SK-N-SH treated with all-trans-retinoic acid at 6 μM for 48 hours (cell line): ENCODE data around the gene KIRREL3.

ENCODE experiments used
- ATAC-seq: fragments of 200-7000 bp; cut with Tn5 transposase; 3 replicates; pipeline ENCODE4 v1.9.1; 2020; ENCODE audit warnings: mild to moderate bottlenecking, moderate library complexity
- ARNTL ChIP-seq: fragments of 450-650 bp; formaldehyde crosslinking; IDR thresholded peaks from 2 replicates; pipeline ENCODE4 v1.5.0; 2020; ENCODE audit warnings: low read depth, mild to moderate bottlenecking, moderate library complexity, borderline replicate concordance
- BACH2 ChIP-seq: fragments of 250-450 bp; sonication (Bioruptor Pico); IDR thresholded peaks from 2 replicates; pipeline ENCODE4 v1.9.0; 2021; ENCODE audit warnings: mild to moderate bottlenecking, borderline replicate concordance
- CSDC2 ChIP-seq: fragments of 250-450 bp; sonication (Bioruptor Pico); IDR thresholded peaks from 2 replicates; pipeline ENCODE4 v1.5.0; 2020; ENCODE audit warnings: mild to moderate bottlenecking, moderate library complexity
- CSRNP3 ChIP-seq: fragments of 250-450 bp; sonication (Bioruptor Pico); IDR thresholded peaks from 2 replicates; pipeline ENCODE4 v1.5.1; 2021; ENCODE audit warnings: mild to moderate bottlenecking, moderate library complexity
- GLIS3 ChIP-seq: fragments of 250-450 bp; sonication (Bioruptor Pico); IDR thresholded peaks from 2 replicates; pipeline ENCODE4 v1.5.0; 2020; ENCODE audit warnings: mild to moderate bottlenecking, moderate library complexity
- ISL1 ChIP-seq: fragments of 250-450 bp; sonication (Bioruptor Pico); IDR thresholded peaks from 2 replicates; pipeline ENCODE4 v2.1.2; 2022; ENCODE audit warnings: mild to moderate bottlenecking, moderate library complexity
- OSR1 ChIP-seq: fragments of 250-450 bp; sonication (Bioruptor Pico); IDR thresholded peaks from 2 replicates; pipeline ENCODE4 v1.8.0; 2022; ENCODE audit warnings: moderate library complexity, mild to moderate bottlenecking, inconsistent platforms
- PATZ1 ChIP-seq: fragments of 250-450 bp; sonication (Bioruptor Pico); IDR thresholded peaks from 2 replicates; pipeline ENCODE4 v1.8.0; 2020; ENCODE audit warnings: mild to moderate bottlenecking, moderate library complexity, borderline replicate concordance
- POU6F1 ChIP-seq: fragments of 250-450 bp; sonication (Bioruptor Pico); IDR thresholded peaks from 2 replicates; pipeline ENCODE4 v1.8.0; 2021; ENCODE audit warnings: low read depth, mild to moderate bottlenecking, moderate library complexity, borderline replicate concordance
- RARB ChIP-seq: fragments of 250-450 bp; sonication (Bioruptor Pico); IDR thresholded peaks from 2 replicates; pipeline ENCODE4 v1.8.0; 2021; ENCODE audit warnings: mild to moderate bottlenecking, moderate library complexity
- SNAI2 ChIP-seq: fragments of 250-450 bp; sonication (Bioruptor Pico); IDR thresholded peaks from 2 replicates; pipeline ENCODE4 v1.5.0; 2020; ENCODE audit warnings: mild to moderate bottlenecking, moderate library complexity
- TCF4 ChIP-seq: fragments of 250-450 bp; sonication (Bioruptor Pico); IDR thresholded peaks from 2 replicates; pipeline ENCODE4 v1.8.0; 2021; ENCODE audit warnings: mild to moderate bottlenecking, moderate library complexity, borderline replicate concordance
- TOX ChIP-seq: fragments of 250-450 bp; sonication (Bioruptor Pico); IDR thresholded peaks from 2 replicates; pipeline ENCODE4 v1.8.0; 2021; ENCODE audit warnings: mild to moderate bottlenecking, moderate library complexity, borderline replicate concordance
- ZFP3 ChIP-seq: fragments of 250-450 bp; sonication (Bioruptor Pico); IDR thresholded peaks from 2 replicates; pipeline ENCODE4 v1.5.0; 2020; ENCODE audit warnings: mild to moderate bottlenecking, moderate library complexity
- ZNF565 ChIP-seq: fragments of 450-650 bp; formaldehyde crosslinking; conservative IDR thresholded peaks from 2 replicates; pipeline ENCODE4 v1.5.0; 2020; ENCODE audit warnings: low read depth, mild to moderate bottlenecking, moderate library complexity
- ZNF70 ChIP-seq: fragments of 450-650 bp; formaldehyde crosslinking; IDR thresholded peaks from 2 replicates; pipeline ENCODE4 v1.5.0; 2020; ENCODE audit warnings: mild to moderate bottlenecking, moderate library complexity
- TF ChIP-seq, protein P1 (sequence below): fragments of 250-450 bp; sonication (Bioruptor Pico); IDR thresholded peaks from 2 replicates; pipeline ENCODE4 v1.5.0; 2020; ENCODE audit warnings: mild to moderate bottlenecking, moderate library complexity
- TF ChIP-seq, protein P2 (sequence below): fragments of 250-450 bp; sonication (Bioruptor Pico); IDR thresholded peaks from 2 replicates; pipeline ENCODE4 v1.5.1; 2020; ENCODE audit warnings: low read depth, mild to moderate bottlenecking, moderate library complexity

Gene KIRREL3

DNA sequence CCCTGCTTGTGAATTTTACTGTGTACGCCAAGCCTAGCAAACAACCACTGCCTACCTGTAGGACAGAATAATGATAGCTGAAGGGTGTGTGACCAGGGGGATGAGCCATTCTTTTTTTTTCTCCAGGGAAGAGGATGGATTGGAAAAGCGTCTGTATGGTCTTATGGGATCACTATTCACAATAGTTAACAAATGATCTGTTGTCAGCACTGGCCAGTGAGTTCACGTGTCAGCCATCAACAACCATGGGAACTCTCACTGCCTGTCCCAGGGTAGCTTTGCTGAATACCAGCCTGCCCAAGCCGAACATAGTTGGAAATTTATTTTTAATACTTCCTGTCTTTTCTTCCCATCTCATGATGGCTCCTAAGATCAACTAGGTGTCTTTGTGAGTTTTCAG lies 474.9 kb downstream of the KIRREL3 start:
- no peak for ATAC-seq

DNA sequence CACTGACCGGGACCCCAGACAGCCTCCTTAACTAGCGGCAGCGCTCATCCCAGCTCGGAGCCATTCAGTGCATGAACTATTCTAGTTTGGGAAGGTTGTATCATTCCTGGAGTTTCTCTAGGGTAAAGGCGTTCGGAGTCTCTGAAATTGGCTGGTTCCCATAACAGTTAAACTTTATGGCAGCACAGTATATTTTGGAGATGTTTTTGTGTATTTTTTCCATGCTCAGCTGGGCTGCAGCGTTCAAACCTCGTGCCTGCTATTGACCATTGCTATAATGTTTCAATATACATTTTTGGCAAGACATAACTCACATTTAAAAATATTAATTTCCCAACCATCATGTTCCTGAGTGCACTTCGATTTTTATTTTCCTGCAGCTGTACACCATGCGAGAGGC lies 475.4 kb downstream of the KIRREL3 start:
- ATAC-seq: no peak
- TF ChIP-seq CSRNP3 (CRISPR knock-in tag) (no peak), PATZ1 (CRISPR knock-in tag) (no peak), ARNTL (CRISPR knock-in tag) (no peak), ZFP3 (no peak), GLIS3 (no peak), RARB (CRISPR knock-in tag) (no peak), ZNF70 (no peak), ISL1 (CRISPR knock-in tag) (no peak), TOX (CRISPR knock-in tag) (no peak), TCF4 (CRISPR knock-in tag) (no peak)
- TF ChIP-seq, protein P1, sequence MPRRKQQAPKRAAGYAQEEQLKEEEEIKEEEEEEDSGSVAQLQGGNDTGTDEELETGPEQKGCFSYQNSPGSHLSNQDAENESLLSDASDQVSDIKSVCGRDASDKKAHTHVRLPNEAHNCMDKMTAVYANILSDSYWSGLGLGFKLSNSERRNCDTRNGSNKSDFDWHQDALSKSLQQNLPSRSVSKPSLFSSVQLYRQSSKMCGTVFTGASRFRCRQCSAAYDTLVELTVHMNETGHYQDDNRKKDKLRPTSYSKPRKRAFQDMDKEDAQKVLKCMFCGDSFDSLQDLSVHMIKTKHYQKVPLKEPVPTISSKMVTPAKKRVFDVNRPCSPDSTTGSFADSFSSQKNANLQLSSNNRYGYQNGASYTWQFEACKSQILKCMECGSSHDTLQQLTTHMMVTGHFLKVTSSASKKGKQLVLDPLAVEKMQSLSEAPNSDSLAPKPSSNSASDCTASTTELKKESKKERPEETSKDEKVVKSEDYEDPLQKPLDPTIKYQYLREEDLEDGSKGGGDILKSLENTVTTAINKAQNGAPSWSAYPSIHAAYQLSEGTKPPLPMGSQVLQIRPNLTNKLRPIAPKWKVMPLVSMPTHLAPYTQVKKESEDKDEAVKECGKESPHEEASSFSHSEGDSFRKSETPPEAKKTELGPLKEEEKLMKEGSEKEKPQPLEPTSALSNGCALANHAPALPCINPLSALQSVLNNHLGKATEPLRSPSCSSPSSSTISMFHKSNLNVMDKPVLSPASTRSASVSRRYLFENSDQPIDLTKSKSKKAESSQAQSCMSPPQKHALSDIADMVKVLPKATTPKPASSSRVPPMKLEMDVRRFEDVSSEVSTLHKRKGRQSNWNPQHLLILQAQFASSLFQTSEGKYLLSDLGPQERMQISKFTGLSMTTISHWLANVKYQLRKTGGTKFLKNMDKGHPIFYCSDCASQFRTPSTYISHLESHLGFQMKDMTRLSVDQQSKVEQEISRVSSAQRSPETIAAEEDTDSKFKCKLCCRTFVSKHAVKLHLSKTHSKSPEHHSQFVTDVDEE: no peak

More for the DNA sequence above, 474.9 kb downstream of the KIRREL3 start:
- no peak for TF ChIP-seq TOX (CRISPR knock-in tag)
- TF ChIP-seq TCF4 (CRISPR knock-in tag): no peak
- no peak for TF ChIP-seq ZNF565 (CRISPR knock-in tag)
- no peak for TF ChIP-seq CSDC2
- no peak for TF ChIP-seq BACH2 (CRISPR knock-in tag)
- no peak for TF ChIP-seq SNAI2 (CRISPR knock-in tag)
- TF ChIP-seq ISL1 (CRISPR knock-in tag): no peak
- no peak for TF ChIP-seq OSR1
- TF ChIP-seq POU6F1 (CRISPR knock-in tag): no peak
- no peak for TF ChIP-seq ARNTL (CRISPR knock-in tag)
- no peak for TF ChIP-seq PATZ1 (CRISPR knock-in tag)
- TF ChIP-seq, protein P2, sequence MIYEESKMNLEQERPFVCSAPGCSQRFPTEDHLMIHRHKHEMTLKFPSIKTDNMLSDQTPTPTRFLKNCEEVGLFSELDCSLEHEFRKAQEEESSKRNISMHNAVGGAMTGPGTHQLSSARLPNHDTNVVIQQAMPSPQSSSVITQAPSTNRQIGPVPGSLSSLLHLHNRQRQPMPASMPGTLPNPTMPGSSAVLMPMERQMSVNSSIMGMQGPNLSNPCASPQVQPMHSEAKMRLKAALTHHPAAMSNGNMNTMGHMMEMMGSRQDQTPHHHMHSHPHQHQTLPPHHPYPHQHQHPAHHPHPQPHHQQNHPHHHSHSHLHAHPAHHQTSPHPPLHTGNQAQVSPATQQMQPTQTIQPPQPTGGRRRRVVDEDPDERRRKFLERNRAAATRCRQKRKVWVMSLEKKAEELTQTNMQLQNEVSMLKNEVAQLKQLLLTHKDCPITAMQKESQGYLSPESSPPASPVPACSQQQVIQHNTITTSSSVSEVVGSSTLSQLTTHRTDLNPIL (CRISPR knock-in tag): no peak
- TF ChIP-seq ZNF70: no peak
- no peak for TF ChIP-seq GLIS3
